Adrenal gland (tissue), 12 donors: ENCODE measurements around the gene YPEL2. TPM values are rescaled to one million over a fixed set of nuclear protein-coding genes. Genes with fewer than 3 reads are reported as not detected.

Experiments used
- DNase-seq, 7 donors: peaks; one replicate each; pipeline ENCODE4 v3.0.0-alpha.2; 2019 to 2020
- H3K27ac ChIP-seq, 5 donors: fragments of 200-600 bp; sonication (generic) in 4 of 5; 1 replicate in 3 of 5; 2 replicates in 2 of 5; pipeline versions ENCODE4 v1.5.1 to v1.8.0; 2016 to 2020; ENCODE audit warnings: mild to moderate bottlenecking in 1 of 5
- H3K27me3 ChIP-seq: fragments of 200-600 bp; 2 replicates; pipeline ENCODE4 v1.8.0; 2021
- H3K36me3 ChIP-seq, 2 donors: fragments of 200-600 bp; replicated peaks in 1 of 2; 1 replicate in 1 of 2; 2 replicates in 1 of 2; pipeline versions ENCODE4 v1.5.1 to v1.8.0; 2018 to 2022
- H3K4me1 ChIP-seq, 2 donors: fragments of 200-600 bp; replicated peaks in 1 of 2; 1 replicate in 1 of 2; 2 replicates in 1 of 2; pipeline versions ENCODE4 v1.5.1 to v1.8.0; 2018 to 2021
- H3K4me3 ChIP-seq, 4 donors: fragments of 200-600 bp; sonication (generic) in 3 of 4; one replicate each; pipeline ENCODE4 v1.5.1; 2016 to 2018
- H3K9me3 ChIP-seq, 3 donors: fragments of 200-600 bp; sonication (generic) in 1 of 3; replicated peaks in 1 of 3; 1 replicate in 2 of 3; 2 replicates in 1 of 3; pipeline versions ENCODE4 v1.5.1 to v1.8.0; 2016 to 2021
- POLR2A ChIP-seq, 2 donors: fragments of 450-650 bp; IDR thresholded peaks; one replicate each; pipeline ENCODE4 v1.6.1; 2017; ENCODE audit warnings: antibody characterized with exemption in 2 of 2, mild to moderate bottlenecking in 2 of 2, moderate library complexity in 1 of 2
- WGBS, 4 donors: extraction: QIAGEN DNeasy Blood & Tissue Kit in 2 of 4; methylation state at CpG; one replicate each; pipeline versions ENCODE4 v1.1.5 to v1.1.7; 2013 to 2017; 5-methylcytosine and 5-hydroxymethylcytosine counted together
- intact Hi-C, 2 donors: fragments of 100-400 bp; cut with DNase I; formaldehyde crosslinking; loops; one replicate each; pipeline versions ENCODE4 v1.14.1 to v1.15.0; 2022 to 2023
- polyA plus RNA-seq, 3 donors: library from polyadenylated mRNA; stranded (reverse); fragments of 200-250 nt in 2 of 3; fragments of 350-450 nt in 1 of 3; fragmentation: Illumina TruSeq in 1 of 3; extraction: RNeasy Lipid Tissue Mini Kit (QIAGEN cat#74804) in 1 of 3; gene quantifications; one replicate each; pipeline ENCODE4 v1.2.3, GENCODE V29; 2013 to 2014
- total RNA-seq, 9 donors: library from RNA; depleted of rRNA in 4 of 9; stranded (reverse); fragments of >200 nt in 4 of 9; fragments of 120-200 nt in 1 of 9; fragmentation: NEBNext Ultra II Directional in 1 of 9; extraction: Animal tissue kit (Norgen Biotek cat#: 25700) in 1 of 9; gene quantifications; one replicate each; pipeline versions ENCODE4 v1.1.0 to v1.2.4, GENCODE V29; 2013 to 2023
- TF ChIP-seq, protein P1 (sequence below), 6 experiments: fragments of 450-650 bp in 4 of 6; fragments of 200-600 bp in 2 of 6; sonication (generic) in 1 of 6; IDR thresholded peaks; 1 replicate in 5 of 6; 2 replicates in 1 of 6; pipeline versions ENCODE4 v1.5.1 to v1.8.0; 2016 to 2021; ENCODE audit warnings: antibody characterized with exemption in 6 of 6, mild to moderate bottlenecking in 2 of 6, moderate library complexity in 1 of 6
- donor health status: healthy with polysubstance abuse.
- donor health status: Bipolar disorder and iron deficiency.
- donor health status: DM: yes; HTN: yes; CAD: no.
- donor health status: DM: no; HTN: no; CAD: no.
- donor health status: DM: no; HTN: no; CAD: no.
- donor health status: DM: yes; HTN: yes; CAD: no.

Gene YPEL2
- total and polyA plus RNA-seq, 12 donors = 5.8 to 33.5 (median 18.3) TPM

DNA sequence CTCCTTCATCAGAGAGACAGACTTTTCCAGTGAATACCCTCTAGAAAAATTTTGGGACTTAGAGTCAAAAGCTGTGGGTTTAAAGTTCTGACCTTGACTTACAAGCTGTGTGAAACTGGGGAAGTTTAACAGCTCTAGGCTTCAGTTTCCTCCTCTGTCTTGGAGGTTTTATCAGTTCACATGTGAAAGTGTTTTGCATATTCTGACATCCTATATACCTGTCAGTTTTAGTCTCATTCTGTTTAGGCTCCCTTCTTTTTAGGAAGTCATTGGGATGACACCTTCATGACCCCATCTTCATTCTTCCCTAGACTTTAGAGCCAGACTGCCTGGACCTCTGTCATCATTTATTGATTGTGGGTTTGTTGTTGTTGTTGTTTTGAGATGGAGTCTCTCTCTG lies 44.4 kb downstream of the YPEL2 start:
- Histone ChIP-seq H3K4me1 (peaks cover 35 to 82% of the 10 kb centered on the region in 2 donors), H3K4me3 (no peak overlapping the region), H3K36me3 (no peaks in the 10 kb centered on the region), H3K27ac (peak overlapping the region in 2 of 5 donors; percentile 18 to 86), H3K27me3 (no peaks in the 10 kb centered on the region), H3K9me3 (no peaks in the 10 kb centered on the region)
- DNase-seq = no peak
- intact Hi-C loops = no loop called here
- TF ChIP-seq, protein P1, sequence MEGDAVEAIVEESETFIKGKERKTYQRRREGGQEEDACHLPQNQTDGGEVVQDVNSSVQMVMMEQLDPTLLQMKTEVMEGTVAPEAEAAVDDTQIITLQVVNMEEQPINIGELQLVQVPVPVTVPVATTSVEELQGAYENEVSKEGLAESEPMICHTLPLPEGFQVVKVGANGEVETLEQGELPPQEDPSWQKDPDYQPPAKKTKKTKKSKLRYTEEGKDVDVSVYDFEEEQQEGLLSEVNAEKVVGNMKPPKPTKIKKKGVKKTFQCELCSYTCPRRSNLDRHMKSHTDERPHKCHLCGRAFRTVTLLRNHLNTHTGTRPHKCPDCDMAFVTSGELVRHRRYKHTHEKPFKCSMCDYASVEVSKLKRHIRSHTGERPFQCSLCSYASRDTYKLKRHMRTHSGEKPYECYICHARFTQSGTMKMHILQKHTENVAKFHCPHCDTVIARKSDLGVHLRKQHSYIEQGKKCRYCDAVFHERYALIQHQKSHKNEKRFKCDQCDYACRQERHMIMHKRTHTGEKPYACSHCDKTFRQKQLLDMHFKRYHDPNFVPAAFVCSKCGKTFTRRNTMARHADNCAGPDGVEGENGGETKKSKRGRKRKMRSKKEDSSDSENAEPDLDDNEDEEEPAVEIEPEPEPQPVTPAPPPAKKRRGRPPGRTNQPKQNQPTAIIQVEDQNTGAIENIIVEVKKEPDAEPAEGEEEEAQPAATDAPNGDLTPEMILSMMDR (IDR thresholded peaks at IDR 0.05) = no peak
- TF ChIP-seq POLR2A (IDR thresholded peaks at IDR 0.05) = no peak

DNA sequence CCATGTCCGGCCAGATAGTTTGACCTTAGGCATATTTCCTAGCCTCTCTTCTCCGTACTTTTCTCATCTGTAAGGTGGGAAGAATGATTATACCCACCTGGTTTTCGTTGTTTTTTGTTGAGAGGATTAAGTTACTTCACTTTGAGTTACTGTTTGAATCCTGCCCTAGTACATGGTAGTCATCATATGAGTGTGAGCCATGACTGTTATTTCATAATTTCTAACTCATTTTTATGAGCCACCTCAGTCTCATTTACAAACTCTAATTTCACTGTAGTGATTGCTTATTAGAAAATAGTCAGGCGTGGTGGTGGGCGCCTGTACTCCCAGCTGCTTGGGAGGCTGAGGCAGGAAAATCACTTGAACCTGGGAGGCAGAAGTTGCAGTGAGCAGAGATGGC lies 45.1 kb downstream of the YPEL2 start:
- intact Hi-C loops = no loop called here

DNA sequence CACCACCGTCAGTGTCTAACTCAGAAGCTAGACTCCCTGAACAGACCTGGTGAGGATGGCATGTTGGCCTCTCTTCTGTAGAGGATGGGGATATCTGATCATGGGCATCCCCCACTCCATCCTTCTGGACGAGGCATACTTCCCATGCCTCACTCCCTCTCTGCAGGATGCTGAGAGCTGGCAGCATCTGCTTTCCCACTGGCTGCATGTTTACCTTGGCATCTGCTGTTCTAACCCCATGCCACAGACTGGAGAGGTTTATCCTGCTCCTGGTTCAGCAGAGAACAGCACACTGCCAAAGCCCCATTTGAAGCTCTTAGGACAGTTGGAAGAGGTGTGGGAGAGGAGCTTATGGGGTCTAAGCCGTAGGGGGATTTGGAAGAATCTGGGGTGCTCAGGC lies 46.0 kb downstream of the YPEL2 start:
- peak overlapping the region in 2 of 5 donors; percentile 19 to 24 for H3K27ac ChIP-seq
- TF ChIP-seq, protein P1 (IDR thresholded peaks at IDR 0.05) = no peak
- TF ChIP-seq POLR2A (IDR thresholded peaks at IDR 0.05) = no peak
- H3K4me3 ChIP-seq = no peak overlapping the region
- WGBS, 4 donors = 73 to 86% (median 80%) methylated on average over 3 of the region's 3 CpGs
- intact Hi-C loops = no loop called here
- H3K9me3 ChIP-seq = no peaks in the 10 kb centered on the region
- H3K36me3 ChIP-seq = no peaks in the 10 kb centered on the region
- H3K27me3 ChIP-seq = no peaks in the 10 kb centered on the region
- no peak for DNase-seq
- H3K4me1 ChIP-seq = peaks cover 20 to 82% of the 10 kb centered on the region in 2 donors

More for the DNA sequence above, 45.1 kb downstream of the YPEL2 start:
- H3K36me3 ChIP-seq = no peaks in the 10 kb centered on the region
- TF ChIP-seq, protein P1 (IDR thresholded peaks at IDR 0.05) = no peak
- no peak for TF ChIP-seq POLR2A (IDR thresholded peaks at IDR 0.05)
- WGBS, 4 donors = 95 to 97% (median 96%) methylated on average over 5 of the region's 5 CpGs
- peak overlapping the region in 1 of 5 donors; percentile 18 for H3K27ac ChIP-seq
- H3K9me3 ChIP-seq = no peaks in the 10 kb centered on the region
- H3K27me3 ChIP-seq = no peaks in the 10 kb centered on the region
- no peak for DNase-seq
- H3K4me1 ChIP-seq = peaks cover 29 to 82% of the 10 kb centered on the region in 2 donors
- no peak overlapping the region for H3K4me3 ChIP-seq

DNA sequence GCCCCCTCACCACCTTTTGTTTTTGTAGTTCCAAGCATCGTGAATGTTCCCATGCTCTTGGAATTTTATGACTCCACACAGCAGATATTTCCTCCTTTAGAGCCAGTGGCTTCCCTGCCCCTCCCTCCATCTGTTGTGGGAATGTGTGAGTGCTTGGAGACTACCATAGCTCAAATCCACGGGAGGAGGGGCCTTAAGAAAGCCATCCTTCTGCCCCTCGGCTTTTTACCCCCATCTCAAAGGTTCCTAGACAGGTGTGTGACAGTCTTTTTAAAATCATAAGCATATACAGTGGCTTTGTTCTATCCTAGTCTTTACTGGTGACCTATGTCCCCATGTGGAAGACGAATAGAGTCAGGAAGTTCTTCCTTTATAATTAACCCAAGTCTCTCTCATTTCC lies 47.2 kb downstream of the YPEL2 start:
- DNase-seq = no peak
- Histone ChIP-seq H3K27me3 (no peaks in the 10 kb centered on the region), H3K9me3 (no peaks in the 10 kb centered on the region), H3K27ac (peak overlapping the region in 2 of 5 donors; percentile 5 to 45), H3K36me3 (no peaks in the 10 kb centered on the region), H3K4me1 (peaks cover 7 to 69% of the 10 kb centered on the region in 2 donors), H3K4me3 (no peak overlapping the region)
- TF ChIP-seq, protein P1 (IDR thresholded peaks at IDR 0.05) = no peak
- TF ChIP-seq POLR2A (IDR thresholded peaks at IDR 0.05) = no peak
- WGBS, 4 donors = 53 to 71% (median 67%) methylated on average over 4 of the region's 4 CpGs
- intact Hi-C loops = no loop called here
